Neural progenitor cell (in vitro differentiated cells): ENCODE results near the gene IFT88. TPM values are rescaled to one million over a fixed set of nuclear protein-coding genes. Genes with fewer than 3 reads are reported as not detected.
"Not testable (repeated sequence)": the region's sequence is repeated elsewhere in the genome, so short reads cannot be mapped to it uniquely, and the experiment has no call there.

Source experiments
- DNase-seq: peaks from one replicate; pipeline ENCODE4 v3.0.0-alpha.2; 2016; ENCODE audit warnings: low spot score
- H2AFZ ChIP-seq: fragments of 200-600 bp; sonication (generic); replicated peaks from 2 replicates; pipeline ENCODE4 v1.6.1; 2016; ENCODE audit warnings: antibody characterized with exemption
- H3F3A ChIP-seq: fragments of 200-600 bp; sonication (generic); 2 replicates; pipeline ENCODE4 v1.6.1; 2016; ENCODE audit warnings: antibody characterized with exemption, low read depth
- H3K27ac ChIP-seq: fragments of 200-600 bp; sonication (generic); 2 replicates; pipeline ENCODE4 v1.5.1; 2016; ENCODE audit warnings: mild to moderate bottlenecking
- H3K27me3 ChIP-seq: fragments of 200-600 bp; sonication (generic); 2 replicates; pipeline ENCODE4 v1.6.1; 2016; ENCODE audit warnings: mild to moderate bottlenecking, moderate library complexity
- H3K36me3 ChIP-seq: fragments of 200-600 bp; sonication (generic); 2 replicates; pipeline ENCODE4 v1.5.1; 2016
- H3K4me1 ChIP-seq: fragments of 200-600 bp; sonication (generic); 2 replicates; pipeline ENCODE4 v1.6.1; 2016; ENCODE audit warnings: mixed run types
- H3K4me2 ChIP-seq: fragments of 200-600 bp; sonication (generic); 2 replicates; pipeline ENCODE4 v1.6.1; 2016
- H3K4me3 ChIP-seq: fragments of 200-600 bp; sonication (generic); 2 replicates; pipeline ENCODE4 v1.5.1; 2016
- H3K79me2 ChIP-seq: fragments of 200-600 bp; sonication (generic); 2 replicates; pipeline ENCODE4 v1.6.1; 2016; ENCODE audit warnings: low read depth
- H3K9ac ChIP-seq: fragments of 200-600 bp; sonication (generic); 2 replicates; pipeline ENCODE4 v1.6.1; 2016
- H3K9me3 ChIP-seq: fragments of 200-600 bp; sonication (generic); 2 replicates; pipeline ENCODE4 v1.5.1; 2016; ENCODE audit warnings: low read depth
- H4K20me1 ChIP-seq: fragments of 200-600 bp; sonication (generic); 2 replicates; pipeline ENCODE4 v1.6.1; 2016; ENCODE audit warnings: low read depth
- H3K27ac Mint-ChIP-seq: 3 replicates; pipeline ENCODE4 v1.8.0; 2021; ENCODE audit warnings: mixed read lengths
- H3K27me3 Mint-ChIP-seq: 2 replicates; pipeline ENCODE4 v1.8.0; 2022; ENCODE audit warnings: low read depth, mild to moderate bottlenecking, inconsistent platforms, moderate library complexity, mixed read lengths; ENCODE audit not compliant: insufficient read depth
- H3K36me3 Mint-ChIP-seq: 3 replicates; pipeline ENCODE4 v1.8.0; 2021; ENCODE audit warnings: mixed read lengths
- H3K4me1 Mint-ChIP-seq: 3 replicates; pipeline ENCODE4 v1.8.0; 2021; ENCODE audit warnings: mixed read lengths
- H3K4me3 Mint-ChIP-seq: 3 replicates; pipeline ENCODE4 v1.8.0; 2021; ENCODE audit warnings: mild to moderate bottlenecking, moderate library complexity, mixed read lengths
- H3K9me3 Mint-ChIP-seq: 3 replicates; pipeline ENCODE4 v1.8.0; 2020; ENCODE audit warnings: mixed read lengths
- EZH2 ChIP-seq: fragments of 200-600 bp; sonication (generic); IDR thresholded peaks from 2 replicates; pipeline ENCODE4 v1.6.1; 2017; ENCODE audit warnings: antibody characterized with exemption, mild to moderate bottlenecking, moderate library complexity
- EZH2phosphoT487 ChIP-seq: fragments of 200-600 bp; sonication (generic); IDR thresholded peaks from 2 replicates; pipeline ENCODE4 v1.6.1; 2017; ENCODE audit warnings: antibody characterized with exemption
- total RNA-seq: library from RNA; depleted of rRNA; stranded (reverse); fragments of >200 nt; gene quantifications from 2 replicates; pipeline ENCODE4 v1.2.3, GENCODE V29; 2015; ENCODE audit warnings: low replicate concordance
- TF ChIP-seq, protein P1 (sequence below): fragments of 200-600 bp; sonication (generic); IDR thresholded peaks from 2 replicates; pipeline ENCODE4 v1.5.1; 2017; ENCODE audit warnings: antibody characterized with exemption, mild to moderate bottlenecking

Gene IFT88
- total RNA-seq, 1 donor from 2014 or later, result 18.4 TPM

DNA sequence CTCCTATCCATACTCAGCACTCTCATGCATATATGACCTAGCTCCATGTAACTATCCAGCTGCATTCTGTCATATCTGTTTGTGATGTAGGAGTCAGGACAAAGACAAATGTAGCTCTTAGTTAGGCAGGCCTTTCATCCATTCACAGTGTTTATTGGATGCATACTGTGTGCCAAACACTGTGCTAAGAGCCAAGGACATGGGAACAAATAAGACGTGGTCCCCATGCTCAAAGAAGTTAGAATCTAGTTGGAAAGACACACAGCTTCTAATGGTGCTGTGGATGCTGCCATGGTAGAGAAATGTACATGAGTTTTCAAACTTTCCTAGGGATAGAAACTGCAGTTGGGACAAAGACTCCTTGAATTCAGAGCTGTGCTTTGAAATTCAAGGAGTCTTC is 104.8 kb downstream of the IFT88 start:
- Histone ChIP-seq H3K9ac (no peak overlapping the region), H3K4me2 (no peak overlapping the region), H3K27me3 (no peaks in the 10 kb centered on the region), H3K27ac (no peak overlapping the region), H3K79me2 (no peaks in the 10 kb centered on the region), H3K36me3 (no peaks in the 10 kb centered on the region), H3K9me3 (no peaks in the 10 kb centered on the region), H3K4me1 (peaks cover 9% of the 10 kb centered on the region), H2AFZ (no peak overlapping the region), H4K20me1 (no peaks in the 10 kb centered on the region), H3F3A (no peaks in the 10 kb centered on the region), H3K4me3 (no peak overlapping the region)
- peaks cover 7% of the 10 kb centered on the region for H3K4me1 Mint-ChIP-seq
- peaks cover 7% of the 10 kb centered on the region for H3K36me3 Mint-ChIP-seq
- no peaks in the 10 kb centered on the region for H3K27me3 Mint-ChIP-seq
- DNase-seq, result no peak
- no peak overlapping the region for H3K4me3 Mint-ChIP-seq
- TF ChIP-seq, protein P1, sequence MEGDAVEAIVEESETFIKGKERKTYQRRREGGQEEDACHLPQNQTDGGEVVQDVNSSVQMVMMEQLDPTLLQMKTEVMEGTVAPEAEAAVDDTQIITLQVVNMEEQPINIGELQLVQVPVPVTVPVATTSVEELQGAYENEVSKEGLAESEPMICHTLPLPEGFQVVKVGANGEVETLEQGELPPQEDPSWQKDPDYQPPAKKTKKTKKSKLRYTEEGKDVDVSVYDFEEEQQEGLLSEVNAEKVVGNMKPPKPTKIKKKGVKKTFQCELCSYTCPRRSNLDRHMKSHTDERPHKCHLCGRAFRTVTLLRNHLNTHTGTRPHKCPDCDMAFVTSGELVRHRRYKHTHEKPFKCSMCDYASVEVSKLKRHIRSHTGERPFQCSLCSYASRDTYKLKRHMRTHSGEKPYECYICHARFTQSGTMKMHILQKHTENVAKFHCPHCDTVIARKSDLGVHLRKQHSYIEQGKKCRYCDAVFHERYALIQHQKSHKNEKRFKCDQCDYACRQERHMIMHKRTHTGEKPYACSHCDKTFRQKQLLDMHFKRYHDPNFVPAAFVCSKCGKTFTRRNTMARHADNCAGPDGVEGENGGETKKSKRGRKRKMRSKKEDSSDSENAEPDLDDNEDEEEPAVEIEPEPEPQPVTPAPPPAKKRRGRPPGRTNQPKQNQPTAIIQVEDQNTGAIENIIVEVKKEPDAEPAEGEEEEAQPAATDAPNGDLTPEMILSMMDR, result no peak
- TF ChIP-seq EZH2phosphoT487 (no peak), EZH2 (no peak)
- H3K9me3 Mint-ChIP-seq, result no peaks in the 10 kb centered on the region
- H3K27ac Mint-ChIP-seq, result no peak overlapping the region

DNA sequence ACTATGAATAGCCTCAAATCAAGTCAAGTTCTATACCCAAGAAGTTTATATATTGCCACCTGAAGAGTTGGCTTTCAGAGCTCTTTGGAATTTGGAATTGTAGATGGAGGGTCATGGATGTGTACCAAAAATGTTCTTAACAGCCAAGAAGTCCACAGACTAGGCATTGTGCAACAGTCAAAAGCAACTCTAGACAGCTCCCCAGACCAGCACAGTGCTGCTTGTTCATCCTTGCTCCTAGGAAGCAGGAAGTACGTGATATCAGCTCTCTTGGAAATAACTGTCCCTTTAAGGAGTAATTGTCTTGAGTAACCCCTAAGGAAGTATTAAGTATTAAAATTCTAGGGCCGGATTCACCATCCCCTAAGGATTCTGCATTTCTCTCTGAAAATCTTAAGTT is 105.8 kb downstream of the IFT88 start:
- H3K4me2 ChIP-seq, result no peak overlapping the region
- H3K27me3 ChIP-seq, result no peaks in the 10 kb centered on the region
- H3K4me1 Mint-ChIP-seq, result peaks cover 8% of the 10 kb centered on the region
- no peaks in the 10 kb centered on the region for H3K79me2 ChIP-seq
- no peaks in the 10 kb centered on the region for H3K36me3 ChIP-seq
- peaks cover 18% of the 10 kb centered on the region for H3K4me1 ChIP-seq
- H3K36me3 Mint-ChIP-seq, result peaks cover 7% of the 10 kb centered on the region
- no peak overlapping the region for H2AFZ ChIP-seq
- H3K27ac Mint-ChIP-seq, result no peak overlapping the region
- H3K9me3 ChIP-seq, result no peaks in the 10 kb centered on the region
- TF ChIP-seq EZH2phosphoT487 (no peak), EZH2 (no peak)
- TF ChIP-seq, protein P1, result no peak
- no peak for DNase-seq
- no peaks in the 10 kb centered on the region for H3F3A ChIP-seq
- H4K20me1 ChIP-seq, result no peaks in the 10 kb centered on the region
- no peak overlapping the region for H3K27ac ChIP-seq
- no peak overlapping the region for H3K9ac ChIP-seq
- H3K9me3 Mint-ChIP-seq, result no peaks in the 10 kb centered on the region
- no peak overlapping the region for H3K4me3 Mint-ChIP-seq
- no peaks in the 10 kb centered on the region for H3K27me3 Mint-ChIP-seq
- no peak overlapping the region for H3K4me3 ChIP-seq

DNA sequence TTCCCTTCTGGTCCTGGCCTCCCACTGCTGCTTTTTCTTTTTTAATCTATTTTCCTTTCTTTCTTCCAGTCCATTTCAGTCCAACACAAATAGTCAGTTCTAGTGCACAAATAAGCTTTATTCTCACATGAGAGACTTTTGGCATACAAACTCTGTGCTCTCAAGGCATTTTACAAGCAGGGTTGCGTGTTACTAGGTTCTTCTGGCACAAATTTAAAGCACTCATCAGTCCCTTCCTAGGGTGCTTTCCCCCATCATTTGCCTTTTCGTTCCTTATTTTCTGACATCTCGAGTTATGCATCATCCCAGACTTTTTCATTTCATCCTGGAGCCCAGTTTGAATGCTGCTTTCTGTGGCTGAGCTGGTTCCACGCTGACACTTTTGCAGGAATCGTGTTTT is 106.8 kb downstream of the IFT88 start:
- no peak overlapping the region for H3K9ac ChIP-seq
- no peaks in the 10 kb centered on the region for H3K27me3 ChIP-seq
- DNase-seq, result no peak
- Mint-ChIP-seq H3K27ac (no peak overlapping the region), H3K9me3 (no peaks in the 10 kb centered on the region), H3K4me3 (no peak overlapping the region), H3K27me3 (no peaks in the 10 kb centered on the region), H3K36me3 (peaks cover 7% of the 10 kb centered on the region), H3K4me1 (peaks cover 17% of the 10 kb centered on the region)
- no peaks in the 10 kb centered on the region for H3K9me3 ChIP-seq
- peaks cover 3% of the 10 kb centered on the region for H3F3A ChIP-seq
- H4K20me1 ChIP-seq, result no peaks in the 10 kb centered on the region
- H3K4me3 ChIP-seq, result no peak overlapping the region
- no peak overlapping the region for H2AFZ ChIP-seq
- H3K36me3 ChIP-seq, result no peaks in the 10 kb centered on the region
- peaks cover 20% of the 10 kb centered on the region for H3K4me1 ChIP-seq
- TF ChIP-seq EZH2, result no peak
- TF ChIP-seq EZH2phosphoT487, result no peak
- TF ChIP-seq, protein P1, result no peak
- no peak overlapping the region for H3K4me2 ChIP-seq
- H3K79me2 ChIP-seq, result no peaks in the 10 kb centered on the region
- peak overlapping the region; percentile 10 for H3K27ac ChIP-seq

DNA sequence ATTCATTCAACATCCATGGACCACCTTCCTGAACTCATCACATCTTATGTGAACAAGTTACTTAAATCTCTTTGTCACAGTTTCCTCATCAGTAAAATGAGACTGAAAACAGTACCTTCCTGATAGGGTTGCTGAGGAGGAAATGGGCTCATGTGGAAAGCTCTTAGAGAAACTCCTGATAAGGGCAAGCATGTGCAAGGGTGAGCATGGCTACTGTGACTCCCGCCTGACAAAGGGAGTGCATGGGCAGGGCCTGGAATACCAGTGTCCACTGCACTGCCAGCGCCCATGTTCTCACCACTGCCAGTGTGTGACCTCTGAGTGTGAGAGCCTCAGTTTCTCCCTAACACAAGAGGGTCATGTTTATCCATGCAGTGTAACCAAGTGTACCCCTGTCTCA is 109.3 kb downstream of the IFT88 start:
- Mint-ChIP-seq H3K27me3 (no peaks in the 10 kb centered on the region), H3K9me3 (no peaks in the 10 kb centered on the region)
- no peak for DNase-seq

DNA sequence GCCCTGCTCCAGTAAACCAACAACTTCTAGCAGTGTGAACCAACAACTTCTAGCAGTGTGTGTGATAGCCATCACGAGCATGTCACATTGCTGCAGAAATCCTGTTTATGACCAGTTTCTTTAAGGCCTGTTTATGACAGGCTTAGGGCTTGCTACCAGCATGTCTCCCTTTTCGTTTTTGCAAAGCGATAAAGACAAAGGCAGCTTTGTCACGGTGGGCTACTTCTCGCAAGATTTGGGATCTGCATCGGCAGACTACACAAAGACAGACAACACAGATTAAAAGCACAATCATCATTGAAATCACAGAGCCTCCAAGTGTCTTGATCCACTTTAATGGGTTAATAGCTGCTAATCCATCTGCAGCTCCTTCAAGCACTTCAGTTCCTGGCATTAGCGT is 111.6 kb downstream of the IFT88 start:
- Histone ChIP-seq H3K4me3 (peak overlapping the region; percentile 14), H3K4me2 (peak overlapping the region; percentile 50), H2AFZ (peak overlapping the region; percentile 86), H3K4me1 (peaks cover 40% of the 10 kb centered on the region)
- not testable (repeated sequence) for H3K27ac ChIP-seq, H3K36me3 ChIP-seq, H3K36me3 Mint-ChIP-seq, H3K79me2 ChIP-seq, H3F3A ChIP-seq, H3K27me3 Mint-ChIP-seq, H3K27me3 ChIP-seq, H3K4me3 Mint-ChIP-seq, H3K9ac ChIP-seq, H4K20me1 ChIP-seq, H3K9me3 Mint-ChIP-seq, H3K9me3 ChIP-seq
- Mint-ChIP-seq H3K4me1 (peaks cover 21% of the 10 kb centered on the region), H3K27ac (peak overlapping the region; percentile 50)
- peak; percentile 49 for DNase-seq

More for the DNA sequence above, 109.3 kb downstream of the IFT88 start:
- Mint-ChIP-seq H3K27ac (no peak overlapping the region), H3K36me3 (peaks cover 5% of the 10 kb centered on the region), H3K4me1 (peaks cover 23% of the 10 kb centered on the region), H3K4me3 (no peak overlapping the region)
- H2AFZ ChIP-seq, result no peak overlapping the region
- H3F3A ChIP-seq, result peaks cover 3% of the 10 kb centered on the region
- H3K36me3 ChIP-seq, result no peaks in the 10 kb centered on the region
- no peaks in the 10 kb centered on the region for H4K20me1 ChIP-seq
- H3K4me3 ChIP-seq, result no peak overlapping the region
- TF ChIP-seq, protein P1, result no peak
- TF ChIP-seq EZH2 (no peak), EZH2phosphoT487 (no peak)
- no peaks in the 10 kb centered on the region for H3K27me3 ChIP-seq
- H3K9me3 ChIP-seq, result no peaks in the 10 kb centered on the region
- no peak overlapping the region for H3K4me2 ChIP-seq
- H3K79me2 ChIP-seq, result no peaks in the 10 kb centered on the region
- H3K27ac ChIP-seq, result no peak overlapping the region
- no peak overlapping the region for H3K9ac ChIP-seq
- peaks cover 24% of the 10 kb centered on the region for H3K4me1 ChIP-seq
